KOPT-K1 (cell line): ENCODE measurements around the gene NFYC.
"Not testable (repeated sequence)": the region's sequence is repeated elsewhere in the genome, so short reads cannot be mapped to it uniquely, and the experiment has no call there.

ENCODE experiments used
- H3K27ac ChIP-seq: fragments of 200-600 bp; sonication (generic); 2 replicates; pipeline ENCODE4 v1.5.1; 2016; ENCODE audit warnings: antibody characterized with exemption, mild to moderate bottlenecking, low read depth, low read length; ENCODE audit not compliant: poor library complexity, severe bottlenecking
- H3K36me3 ChIP-seq: fragments of 200-600 bp; sonication (generic); 2 replicates; pipeline ENCODE4 v1.5.1; 2017; ENCODE audit warnings: antibody characterized with exemption, mild to moderate bottlenecking, low read length, moderate library complexity; ENCODE audit not compliant: insufficient read depth
- H3K9me3 ChIP-seq: fragments of 200-600 bp; sonication (generic); 2 replicates; pipeline ENCODE4 v1.5.1; 2017; ENCODE audit warnings: antibody characterized with exemption, low read length, mild to moderate bottlenecking; ENCODE audit not compliant: insufficient read depth, poor library complexity, severe bottlenecking

NFYC gene

GRCh38 chr1:40689737-40690136, 1.8 kb upstream of the NFYC start:
- Histone ChIP-seq H3K9me3 (no peaks in the 10 kb centered on the region), H3K27ac (no peak overlapping the region), H3K36me3 (peaks cover 32% of the 10 kb centered on the region)

GRCh38 chr1:40690771-40691537, 550 bp upstream of the NFYC start:
- H3K36me3 ChIP-seq = peaks cover 23% of the 10 kb centered on the region
- peak overlapping the region; percentile 92 for H3K27ac ChIP-seq
- no peaks in the 10 kb centered on the region for H3K9me3 ChIP-seq

- Histone ChIP-seq H3K9me3 (no peaks in the 10 kb centered on the region), H3K36me3 (peaks cover 20% of the 10 kb centered on the region), H3K27ac (peak overlapping the region; percentile 92)
Measured at GRCh38 chr1:40692429-40692895, 958 bp downstream of the NFYC start.

GRCh38 chr1:40693425-40693824, 1.9 kb downstream of the NFYC start:
- peaks cover 20% of the 10 kb centered on the region for H3K36me3 ChIP-seq
- peak overlapping the region; percentile 92 for H3K27ac ChIP-seq
- no peaks in the 10 kb centered on the region for H3K9me3 ChIP-seq

- Histone ChIP-seq H3K9me3 (no peaks in the 10 kb centered on the region), H3K36me3 (peaks cover 20% of the 10 kb centered on the region), H3K27ac (peak overlapping the region; percentile 92)
Measured at GRCh38 chr1:40694353-40694874, 2.9 kb downstream of the NFYC start.

- no peak overlapping the region for H3K27ac ChIP-seq
- peaks cover 11% of the 10 kb centered on the region; the same call in 1 of the 2 replicates for H3K36me3 ChIP-seq
- H3K9me3 ChIP-seq = no peaks in the 10 kb centered on the region
Measured at GRCh38 chr1:40696294-40696693, 4.8 kb downstream of the NFYC start.

GRCh38 chr1:40697436-40697835, 5.9 kb downstream of the NFYC start:
- no peaks in the 10 kb centered on the region for H3K9me3 ChIP-seq
- H3K27ac ChIP-seq = no peak overlapping the region
- H3K36me3 ChIP-seq = peaks cover 11% of the 10 kb centered on the region; the same call in 1 of the 2 replicates

- no peak overlapping the region for H3K27ac ChIP-seq
- no peaks in the 10 kb centered on the region for H3K9me3 ChIP-seq
- H3K36me3 ChIP-seq = peaks cover 11% of the 10 kb centered on the region; the same call in 1 of the 2 replicates
Measured at GRCh38 chr1:40699787-40700186, 8.3 kb downstream of the NFYC start.

- peaks cover 5% of the 10 kb centered on the region; the same call in 1 of the 2 replicates for H3K36me3 ChIP-seq
- no peak overlapping the region for H3K27ac ChIP-seq
- H3K9me3 ChIP-seq = no peaks in the 10 kb centered on the region
Measured at GRCh38 chr1:40701684-40702083, 10.2 kb downstream of the NFYC start.

GRCh38 chr1:40702810-40703209, 11.3 kb downstream of the NFYC start:
- not testable (repeated sequence) for H3K27ac ChIP-seq

GRCh38 chr1:40703316-40703715, 11.8 kb downstream of the NFYC start:
- Histone ChIP-seq H3K27ac (no peak overlapping the region), H3K9me3 (no peaks in the 10 kb centered on the region), H3K36me3 (no peaks in the 10 kb centered on the region)

More at GRCh38 chr1:40702810-40703209, 11.3 kb downstream of the NFYC start:
- not testable (repeated sequence) for H3K36me3 ChIP-seq, H3K9me3 ChIP-seq

- Histone ChIP-seq H3K9me3 (no peaks in the 10 kb centered on the region), H3K36me3 (no peaks in the 10 kb centered on the region)
Measured at GRCh38 chr1:40704817-40705733, 13.6 kb downstream of the NFYC start.

GRCh38 chr1:40706626-40707025, 15.1 kb downstream of the NFYC start:
- H3K36me3 ChIP-seq = no peaks in the 10 kb centered on the region
- no peak overlapping the region for H3K27ac ChIP-seq
- no peaks in the 10 kb centered on the region for H3K9me3 ChIP-seq

More at GRCh38 chr1:40704817-40705733, 13.6 kb downstream of the NFYC start:
- no peak overlapping the region for H3K27ac ChIP-seq

- Histone ChIP-seq H3K27ac (peak overlapping the region; percentile 63), H3K9me3 (no peaks in the 10 kb centered on the region)
Measured at GRCh38 chr1:40708750-40709099, 17.2 kb downstream of the NFYC start.

More at GRCh38 chr1:40708750-40709099, 17.2 kb downstream of the NFYC start:
- peaks cover 10% of the 10 kb centered on the region for H3K36me3 ChIP-seq
